Transverse colon (tissue), 4 donors: ENCODE measurements around the gene DUS3L.

Experiments
- POLR2A ChIP-seq: fragments of 450-650 bp; IDR thresholded peaks from one replicate; pipeline ENCODE4 v1.6.1; 2016; ENCODE audit warnings: antibody characterized with exemption, mild to moderate bottlenecking, moderate library complexity
- POLR2AphosphoS5 ChIP-seq, 3 donors: sonication (generic); formaldehyde crosslinking; IDR thresholded peaks; one replicate each; pipeline ENCODE4 v1.6.1; 2016; ENCODE audit warnings: antibody characterized with exemption in 3 of 3
- TF ChIP-seq, protein P1 (sequence below), 5 experiments: fragments of 200-600 bp in 3 of 5; fragments of 450-650 bp in 2 of 5; sonication (generic) in 3 of 5; IDR thresholded peaks; 1 replicate in 2 of 5; 2 replicates in 3 of 5; pipeline ENCODE4 v1.5.1; 2016 to 2017; ENCODE audit warnings: antibody characterized with exemption in 5 of 5, inconsistent platforms in 3 of 5, mild to moderate bottlenecking in 2 of 5, moderate library complexity in 1 of 5

DNA sequence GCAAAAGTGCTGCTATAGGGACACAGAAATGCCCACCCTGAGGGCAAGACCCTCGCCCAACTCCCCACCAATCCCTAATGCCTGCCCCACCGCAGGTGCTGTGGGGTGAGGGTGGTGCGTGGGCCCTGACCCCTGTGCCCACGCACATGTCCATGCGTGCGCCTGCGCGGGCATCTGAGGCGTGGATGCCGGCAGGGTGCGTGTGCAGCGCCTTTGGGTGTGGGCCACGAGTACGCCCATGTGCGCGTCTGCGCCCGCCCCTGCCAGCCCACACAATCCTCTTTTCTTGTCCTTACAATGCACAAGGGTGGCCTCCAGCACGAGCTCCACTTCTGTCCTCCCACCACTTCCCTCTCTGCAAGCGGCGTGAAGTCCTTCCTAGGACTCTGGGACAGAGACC is 34.2 kb upstream of the DUS3L start:
- TF ChIP-seq POLR2A = no peak
- TF ChIP-seq POLR2AphosphoS5 (IDR thresholded peaks at IDR 0.05) = no peak
- TF ChIP-seq, protein P1, sequence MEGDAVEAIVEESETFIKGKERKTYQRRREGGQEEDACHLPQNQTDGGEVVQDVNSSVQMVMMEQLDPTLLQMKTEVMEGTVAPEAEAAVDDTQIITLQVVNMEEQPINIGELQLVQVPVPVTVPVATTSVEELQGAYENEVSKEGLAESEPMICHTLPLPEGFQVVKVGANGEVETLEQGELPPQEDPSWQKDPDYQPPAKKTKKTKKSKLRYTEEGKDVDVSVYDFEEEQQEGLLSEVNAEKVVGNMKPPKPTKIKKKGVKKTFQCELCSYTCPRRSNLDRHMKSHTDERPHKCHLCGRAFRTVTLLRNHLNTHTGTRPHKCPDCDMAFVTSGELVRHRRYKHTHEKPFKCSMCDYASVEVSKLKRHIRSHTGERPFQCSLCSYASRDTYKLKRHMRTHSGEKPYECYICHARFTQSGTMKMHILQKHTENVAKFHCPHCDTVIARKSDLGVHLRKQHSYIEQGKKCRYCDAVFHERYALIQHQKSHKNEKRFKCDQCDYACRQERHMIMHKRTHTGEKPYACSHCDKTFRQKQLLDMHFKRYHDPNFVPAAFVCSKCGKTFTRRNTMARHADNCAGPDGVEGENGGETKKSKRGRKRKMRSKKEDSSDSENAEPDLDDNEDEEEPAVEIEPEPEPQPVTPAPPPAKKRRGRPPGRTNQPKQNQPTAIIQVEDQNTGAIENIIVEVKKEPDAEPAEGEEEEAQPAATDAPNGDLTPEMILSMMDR (IDR thresholded peaks at IDR 0.05) = no peak
